GM19099 (cell line): ENCODE results near the gene FAM78A.

Source experiments
- POLR2A ChIP-seq: IDR thresholded peaks from 3 replicates; pipeline ENCODE4 v1.6.1; 2011; ENCODE audit warnings: low read depth; ENCODE audit not compliant: insufficient read length; ENCODE audit errors: extremely low read depth

Gene FAM78A, protein sequence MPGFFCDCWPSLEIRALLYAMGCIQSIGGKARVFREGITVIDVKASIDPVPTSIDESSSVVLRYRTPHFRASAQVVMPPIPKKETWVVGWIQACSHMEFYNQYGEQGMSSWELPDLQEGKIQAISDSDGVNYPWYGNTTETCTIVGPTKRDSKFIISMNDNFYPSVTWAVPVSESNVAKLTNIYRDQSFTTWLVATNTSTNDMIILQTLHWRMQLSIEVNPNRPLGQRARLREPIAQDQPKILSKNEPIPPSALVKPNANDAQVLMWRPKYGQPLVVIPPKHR

DNA sequence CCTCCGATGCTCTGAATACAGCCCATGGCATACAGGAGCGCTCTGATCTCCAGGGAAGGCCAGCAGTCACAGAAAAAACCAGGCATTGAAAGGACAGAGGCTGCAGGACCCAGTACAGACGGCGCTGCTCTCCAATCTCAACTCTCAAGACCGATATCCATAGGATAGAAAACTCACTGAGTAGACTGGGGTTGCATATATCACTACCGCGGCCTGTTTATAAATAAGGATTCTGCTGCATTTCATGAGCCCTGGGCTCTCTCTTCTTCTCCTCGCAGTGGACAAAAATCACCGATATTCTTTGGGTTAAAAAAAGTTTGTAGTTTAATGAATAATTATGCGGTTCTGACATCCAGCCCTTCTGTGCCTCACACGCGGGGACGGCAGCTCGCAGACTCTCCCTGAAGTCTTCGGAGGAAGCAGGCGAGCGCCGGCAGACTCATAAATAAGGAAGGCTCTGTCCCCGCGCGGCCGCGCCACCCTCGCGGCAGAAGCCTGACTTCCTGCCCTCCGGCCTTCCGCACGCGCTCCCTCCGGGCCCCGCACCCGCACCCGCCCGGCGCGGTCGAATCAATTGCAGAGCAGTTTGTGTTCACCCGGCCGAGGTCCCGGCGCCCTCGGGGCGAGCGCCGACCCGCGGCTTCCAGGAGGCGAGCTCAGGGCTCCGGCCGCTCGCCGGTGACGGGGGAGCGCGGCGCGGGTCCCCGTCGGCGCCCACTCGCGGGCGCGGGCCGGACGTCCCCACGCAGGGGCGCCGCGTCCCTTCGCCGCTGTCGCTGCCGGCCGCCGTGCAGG is at the start of gene FAM78A:
FAM78A (minus strand) TSS at position 417 of the 795 bp plus-strand sequence; CDS start at position 86, 331 bp downstream.
- TF ChIP-seq POLR2A: peak; percentile 13

DNA sequence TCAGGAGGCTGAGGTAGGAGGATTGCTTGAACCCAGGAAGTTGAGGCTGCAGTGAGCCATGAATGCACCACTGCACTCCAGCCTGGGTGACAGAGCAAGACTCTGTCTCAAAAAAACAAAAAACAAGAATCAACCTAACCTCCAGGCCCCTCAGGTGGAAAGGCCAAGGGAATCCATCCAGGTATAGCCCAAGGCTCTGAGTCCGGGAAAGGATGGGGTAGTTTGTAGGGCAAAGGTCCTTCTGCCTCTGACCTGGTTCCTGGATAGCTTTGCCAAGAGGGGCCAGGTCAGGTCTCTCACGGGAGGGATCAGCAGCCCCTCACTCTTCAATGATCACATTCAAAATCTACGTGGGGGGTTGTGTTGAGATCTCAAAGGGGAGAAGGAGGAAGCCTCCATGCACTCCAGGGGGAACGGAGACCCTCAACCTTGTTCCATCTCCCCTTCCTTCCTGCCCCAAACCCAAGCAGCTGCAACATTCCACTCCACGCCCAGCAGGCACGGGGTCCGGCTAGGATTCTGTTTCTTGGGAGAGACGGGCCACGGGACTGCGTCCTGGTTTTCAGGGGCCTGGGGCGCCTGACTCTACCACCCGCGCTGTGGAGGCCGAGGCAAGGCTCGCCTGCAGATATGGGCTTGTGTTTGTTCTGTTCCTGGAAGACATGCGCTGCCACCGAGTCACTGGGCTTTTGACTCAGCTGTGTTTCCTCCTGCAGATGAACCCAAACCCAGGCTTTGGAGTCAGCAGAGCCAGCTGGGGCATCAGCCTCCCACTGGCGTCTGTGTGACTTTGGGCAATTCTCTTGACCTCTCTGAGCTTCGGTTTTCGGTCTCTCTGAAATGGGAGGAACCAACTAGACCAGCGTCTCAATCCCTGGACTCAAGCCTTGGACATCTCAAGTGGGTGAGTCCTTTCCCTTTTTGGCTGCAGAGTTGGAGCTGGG is 48.7 kb upstream of the FAM78A start:
- TF ChIP-seq POLR2A: no peak

DNA sequence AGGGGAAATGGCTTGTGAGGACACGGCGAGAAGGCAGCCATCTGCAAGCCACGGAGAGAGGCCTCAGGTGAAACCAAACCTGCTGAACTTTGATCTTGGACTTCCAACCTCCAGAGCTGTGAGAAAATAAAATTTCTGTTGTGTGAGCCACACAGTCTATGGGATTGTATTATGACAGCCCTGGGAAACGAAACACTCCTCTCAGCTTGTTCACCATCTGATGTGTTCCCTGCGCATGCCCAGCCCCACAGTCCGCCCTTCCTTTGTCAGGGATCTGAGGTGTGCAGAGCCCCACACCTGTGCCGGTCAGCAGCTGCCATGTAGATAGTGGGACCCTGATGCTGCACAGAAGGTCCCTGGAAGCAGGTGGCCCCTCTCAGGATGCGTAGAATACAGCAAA is 47.3 kb upstream of the FAM78A start:
- TF ChIP-seq POLR2A: no peak

DNA sequence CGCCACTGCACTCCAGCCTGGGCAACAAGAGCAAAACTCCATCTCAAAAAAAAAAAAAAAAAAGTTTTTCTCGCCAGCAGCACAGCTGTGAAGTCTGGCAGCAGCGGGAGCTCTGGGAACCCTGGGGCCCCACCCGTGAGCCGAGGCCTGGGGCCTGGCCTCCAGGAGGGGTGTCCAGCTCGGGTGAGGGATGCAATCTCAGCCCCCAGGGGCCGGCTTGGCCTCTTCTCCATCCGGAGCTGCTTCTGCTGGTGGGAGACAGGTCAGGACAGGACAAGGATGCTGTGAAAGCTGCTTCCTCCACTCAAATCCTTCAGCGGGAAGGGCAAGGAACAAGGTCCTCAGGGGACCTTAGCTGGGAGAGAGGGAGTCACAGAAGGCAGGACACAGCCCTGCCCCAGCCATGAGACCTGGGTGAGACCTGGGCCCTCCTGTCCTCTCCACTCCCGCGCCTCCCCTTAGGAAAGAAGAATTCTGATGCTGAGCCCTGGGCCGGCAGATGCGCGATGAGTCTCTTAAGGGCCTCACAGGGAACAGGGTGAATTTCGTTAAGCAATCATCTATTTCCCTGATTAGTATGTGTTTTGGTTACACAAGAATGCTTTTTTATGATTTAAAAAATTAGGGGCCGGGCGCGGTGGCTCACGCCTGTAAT is 43.8 kb upstream of the FAM78A start:
- no peak for TF ChIP-seq POLR2A

DNA sequence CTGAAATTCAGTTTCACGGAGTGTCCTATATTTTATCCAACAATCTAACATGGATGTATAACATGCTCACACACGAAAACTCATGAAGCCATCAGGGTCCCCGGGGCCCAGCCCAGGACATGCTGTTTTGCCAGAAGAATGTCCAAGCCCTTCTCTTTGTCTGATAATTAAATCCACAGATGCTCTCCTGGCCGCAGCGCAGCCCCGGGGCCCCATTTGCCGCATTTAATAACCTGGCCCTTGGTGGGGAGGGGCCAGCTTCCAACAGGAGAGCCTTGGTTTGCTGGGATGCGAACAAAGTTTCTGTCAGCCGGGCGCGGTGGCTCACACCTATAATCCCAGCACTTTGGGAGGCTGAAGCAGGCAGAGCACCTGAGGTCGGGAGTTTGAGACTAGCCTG is 43.2 kb upstream of the FAM78A start:
- no peak for TF ChIP-seq POLR2A

DNA sequence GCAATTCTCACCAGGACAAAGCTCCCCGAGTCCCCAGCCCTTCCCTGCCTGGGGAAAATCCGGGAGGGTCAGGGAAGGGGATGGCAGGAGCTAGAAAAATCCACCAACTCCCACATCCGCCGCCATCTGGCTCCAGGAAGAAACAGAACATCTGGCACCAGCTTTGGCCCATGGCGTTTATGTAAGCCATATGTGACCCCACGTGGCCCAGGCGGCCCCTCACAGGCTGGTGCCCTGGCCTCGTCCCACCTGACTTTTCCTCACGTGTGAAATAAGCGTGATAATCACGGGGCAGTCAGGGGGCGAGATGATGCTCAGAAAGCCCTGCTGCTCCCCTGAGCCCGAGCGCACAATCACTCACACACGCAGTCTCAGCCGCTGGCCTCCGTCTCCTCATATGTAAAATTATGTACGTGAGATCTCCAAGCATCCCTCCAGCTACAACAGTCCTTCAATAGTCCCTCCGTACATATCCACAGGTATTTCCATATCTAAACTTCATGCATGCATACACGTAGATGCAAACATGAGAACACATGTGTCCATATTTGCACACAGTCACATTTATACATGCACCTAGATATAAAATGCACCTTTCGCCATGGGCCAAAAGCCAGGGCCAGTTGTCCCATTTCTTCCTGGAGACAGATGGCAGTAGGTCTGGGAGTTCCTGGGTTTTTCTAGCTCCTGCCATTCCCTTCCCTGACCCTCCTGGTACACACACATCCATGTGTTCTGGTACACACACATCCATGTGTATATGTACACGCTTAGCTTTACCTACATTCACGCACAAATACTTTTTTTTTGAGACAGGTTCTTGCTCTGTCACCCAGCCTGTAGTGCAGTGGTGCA is 42.1 kb upstream of the FAM78A start:
- TF ChIP-seq POLR2A: no peak

DNA sequence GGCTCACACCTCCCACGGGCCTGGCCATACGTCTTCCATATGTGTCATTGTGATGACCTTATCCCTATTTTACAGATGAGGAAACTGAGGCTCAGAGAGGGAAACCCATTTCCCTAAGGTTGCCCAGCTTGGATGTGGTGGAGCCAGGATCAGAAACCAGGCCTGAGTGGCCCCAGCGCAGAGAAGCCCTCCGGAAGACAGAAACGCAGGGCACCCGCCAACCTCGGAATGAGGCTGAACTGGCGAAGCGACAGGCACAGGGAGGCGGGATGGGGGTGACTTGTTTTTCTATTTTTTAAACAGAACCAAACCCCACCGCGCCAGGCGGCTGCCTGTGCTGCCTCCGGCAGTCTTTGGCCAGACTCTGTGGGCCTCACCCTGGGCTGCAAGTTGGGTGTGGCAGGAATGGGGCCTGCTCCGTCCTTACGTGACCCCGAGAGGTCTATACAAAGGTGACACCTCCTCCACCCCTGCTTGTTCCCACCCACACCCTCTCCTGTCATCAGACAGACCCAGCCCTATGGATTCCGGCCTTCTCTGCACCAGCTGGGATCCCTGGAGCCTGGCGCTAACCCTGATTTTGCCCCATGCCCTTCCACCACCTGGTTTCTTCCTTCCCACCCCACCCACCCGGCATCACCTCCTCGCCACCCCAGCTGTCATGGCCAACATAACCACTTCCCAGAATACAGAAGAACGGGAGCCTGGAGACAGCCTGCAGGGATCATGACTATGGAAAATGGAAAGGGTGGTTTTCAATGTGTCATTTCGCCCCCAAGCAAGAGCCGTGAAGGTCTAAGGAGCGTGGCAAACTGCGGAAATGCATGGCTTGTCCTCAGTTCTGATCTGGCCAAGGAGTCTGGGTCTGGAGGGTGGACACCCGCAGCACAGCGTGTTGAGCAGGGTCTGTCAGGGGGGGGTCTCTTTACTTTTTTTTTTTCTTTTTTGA is 36.8 kb upstream of the FAM78A start:
- TF ChIP-seq POLR2A: no peak

DNA sequence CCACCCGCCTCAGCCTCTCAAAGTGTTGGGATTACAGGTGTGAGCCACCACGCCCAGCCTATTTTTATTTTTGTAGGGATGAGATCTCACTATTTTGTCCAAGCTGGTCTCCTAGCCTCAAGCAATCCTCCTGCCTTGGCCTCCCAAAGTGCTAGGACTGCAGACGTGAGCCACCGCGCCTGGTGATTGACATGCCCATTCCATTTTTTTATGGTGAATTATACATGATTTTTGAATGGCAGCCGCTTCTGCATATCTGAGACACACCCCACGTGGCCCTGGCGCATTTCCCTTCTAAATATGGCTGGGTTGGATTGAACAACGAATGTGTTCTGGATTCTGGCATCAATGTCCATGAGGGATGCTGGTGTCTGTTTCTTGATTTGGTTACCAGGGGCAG is 35.9 kb upstream of the FAM78A start:
- TF ChIP-seq POLR2A: no peak

DNA sequence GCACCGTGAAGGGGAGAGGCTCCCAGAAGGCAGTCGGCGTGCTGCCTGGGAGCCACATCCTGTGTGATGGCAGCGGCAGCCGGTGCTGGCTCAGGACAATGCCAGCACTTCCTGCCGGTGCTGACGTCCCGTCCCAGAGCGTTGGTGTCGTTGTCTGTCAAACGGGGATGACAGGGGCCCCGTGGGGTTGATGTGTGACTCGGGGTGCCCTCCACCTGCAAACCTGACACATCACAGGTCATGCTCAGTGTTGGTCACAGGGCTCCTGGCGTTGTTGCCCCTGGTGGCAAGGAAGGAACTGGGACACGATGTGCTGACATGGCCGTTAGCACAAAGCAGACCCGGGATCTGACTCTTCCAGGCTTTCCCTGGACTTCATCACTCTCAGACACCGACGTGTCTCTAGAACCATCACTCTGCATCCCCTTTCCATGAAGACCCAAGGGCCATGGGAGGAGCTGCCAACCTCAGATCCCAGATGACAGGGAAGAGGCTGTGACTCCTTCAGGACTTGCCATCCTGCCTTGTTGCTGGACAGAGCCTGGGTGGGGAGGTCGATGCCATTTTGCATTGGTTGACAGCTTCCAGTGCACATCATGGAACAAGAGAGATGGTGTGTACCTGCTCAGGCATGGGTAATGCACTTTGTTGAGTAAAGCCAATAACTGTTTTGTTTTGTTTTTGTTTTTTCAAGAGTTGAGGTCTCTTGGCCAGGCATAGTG is 34.7 kb upstream of the FAM78A start:
- TF ChIP-seq POLR2A: no peak

DNA sequence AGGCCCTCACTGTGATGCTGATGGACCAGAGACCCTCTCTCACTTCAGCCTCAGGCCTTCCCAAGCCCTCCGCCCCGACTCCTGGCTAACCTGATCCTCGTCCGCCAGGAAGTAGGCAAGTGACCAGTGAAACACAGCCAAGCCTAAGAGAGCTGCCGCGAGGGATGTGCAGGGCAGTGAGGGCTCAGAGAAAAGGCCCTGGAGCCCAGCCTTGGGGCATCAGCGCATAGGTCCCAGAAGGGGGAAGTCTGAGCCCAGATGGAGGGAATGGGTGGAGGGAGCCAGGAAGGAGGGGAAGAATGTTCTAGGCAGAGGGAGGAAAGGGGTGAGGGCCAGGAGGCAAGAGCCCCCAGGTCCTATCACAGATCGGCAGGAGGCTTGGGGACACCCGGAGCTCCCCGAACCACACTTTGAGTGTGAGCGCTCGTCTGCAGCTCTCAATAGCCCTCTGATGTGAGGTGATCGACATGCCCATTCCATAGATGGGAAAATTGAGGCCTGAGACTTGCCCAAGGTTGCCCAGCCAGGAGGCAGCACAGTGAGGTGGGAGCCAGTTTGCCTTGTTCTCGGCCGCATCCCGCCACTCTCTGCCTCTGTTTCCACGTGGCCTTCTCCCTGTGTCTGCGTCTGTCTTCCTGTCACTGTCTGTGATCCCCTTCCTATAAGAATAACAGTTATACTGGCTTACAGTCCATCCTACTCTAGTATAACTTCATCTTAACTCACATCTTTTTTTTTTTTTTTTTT is 33.4 kb upstream of the FAM78A start:
- no peak for TF ChIP-seq POLR2A

DNA sequence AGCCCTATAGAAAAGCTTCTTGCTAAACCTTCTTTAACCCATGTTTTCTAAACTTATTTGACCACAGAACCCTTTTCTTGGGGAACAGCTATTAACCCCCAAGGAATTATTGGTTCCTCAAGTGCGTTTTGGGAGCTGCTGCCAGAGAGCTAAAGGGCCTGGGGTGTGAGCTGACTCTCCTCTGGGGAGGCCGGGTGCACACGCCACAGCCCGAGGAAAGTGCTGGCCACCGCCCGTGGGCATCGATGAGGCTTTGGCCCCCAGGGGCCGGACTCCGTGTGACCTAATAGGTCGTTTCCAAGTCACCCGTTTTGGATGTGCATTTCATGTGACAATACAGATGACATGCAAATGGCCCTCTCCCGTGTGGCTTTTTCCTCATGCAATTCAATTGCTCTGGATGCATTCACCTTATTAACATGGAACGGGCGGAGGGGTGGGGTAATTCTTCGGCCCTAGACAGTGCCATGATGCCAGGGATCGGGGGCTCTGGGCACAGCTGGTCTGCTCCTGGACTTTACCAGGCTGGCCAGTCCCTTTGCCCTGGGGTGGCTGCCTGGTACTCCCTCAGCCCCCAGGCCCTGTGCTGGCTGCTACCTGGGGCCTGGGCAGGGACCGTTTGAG is 32.7 kb upstream of the FAM78A start:
- TF ChIP-seq POLR2A: no peak
